Measurements from ENCODE around the gene MEGF6. TPM values are rescaled to one million over a fixed set of nuclear protein-coding genes. Genes with fewer than 3 reads are reported as not detected.

MEGF6 gene
- total RNA-seq, 4 donors from 2014 or later = 10.0 to 24.7 (median 17.1) TPM

DNA sequence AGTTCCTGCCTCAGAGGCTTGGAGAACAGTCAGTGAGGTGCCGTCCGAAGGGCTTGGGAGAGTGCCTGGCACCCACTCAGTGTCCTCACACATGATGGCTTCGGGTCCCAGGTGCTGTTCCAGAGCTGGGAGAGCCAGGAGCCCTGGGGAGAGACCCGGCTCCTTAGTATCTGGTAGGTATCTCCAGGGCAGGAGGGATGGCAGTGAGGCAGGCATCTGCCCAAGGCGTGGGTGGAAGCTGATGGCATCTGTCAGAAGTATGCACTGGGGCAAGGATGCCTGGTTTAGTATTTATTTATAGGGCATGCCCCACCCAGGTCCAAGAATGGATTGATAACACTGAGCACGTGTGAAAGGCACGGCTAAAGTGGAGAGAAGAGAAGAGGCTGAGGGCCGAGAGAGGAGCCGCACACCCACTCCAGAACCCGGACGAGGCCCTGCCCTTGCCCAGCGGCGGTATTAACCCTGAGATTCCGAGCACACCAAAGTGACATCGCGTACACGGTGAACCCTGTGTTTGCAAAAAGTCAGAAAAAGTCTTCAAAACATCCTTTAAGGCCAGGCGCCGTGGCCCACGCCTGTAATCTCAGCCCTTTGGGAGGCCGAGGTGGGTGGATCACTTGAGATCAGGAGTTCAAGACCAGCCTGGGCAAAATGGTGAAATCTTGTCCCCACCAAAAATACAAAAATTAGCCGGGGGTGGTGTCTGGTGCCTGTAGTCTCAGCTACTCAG, 43.4 kb upstream of the MEGF6 start:
- TF ChIP-seq, protein P1, sequence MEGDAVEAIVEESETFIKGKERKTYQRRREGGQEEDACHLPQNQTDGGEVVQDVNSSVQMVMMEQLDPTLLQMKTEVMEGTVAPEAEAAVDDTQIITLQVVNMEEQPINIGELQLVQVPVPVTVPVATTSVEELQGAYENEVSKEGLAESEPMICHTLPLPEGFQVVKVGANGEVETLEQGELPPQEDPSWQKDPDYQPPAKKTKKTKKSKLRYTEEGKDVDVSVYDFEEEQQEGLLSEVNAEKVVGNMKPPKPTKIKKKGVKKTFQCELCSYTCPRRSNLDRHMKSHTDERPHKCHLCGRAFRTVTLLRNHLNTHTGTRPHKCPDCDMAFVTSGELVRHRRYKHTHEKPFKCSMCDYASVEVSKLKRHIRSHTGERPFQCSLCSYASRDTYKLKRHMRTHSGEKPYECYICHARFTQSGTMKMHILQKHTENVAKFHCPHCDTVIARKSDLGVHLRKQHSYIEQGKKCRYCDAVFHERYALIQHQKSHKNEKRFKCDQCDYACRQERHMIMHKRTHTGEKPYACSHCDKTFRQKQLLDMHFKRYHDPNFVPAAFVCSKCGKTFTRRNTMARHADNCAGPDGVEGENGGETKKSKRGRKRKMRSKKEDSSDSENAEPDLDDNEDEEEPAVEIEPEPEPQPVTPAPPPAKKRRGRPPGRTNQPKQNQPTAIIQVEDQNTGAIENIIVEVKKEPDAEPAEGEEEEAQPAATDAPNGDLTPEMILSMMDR (IDR thresholded peaks at IDR 0.05; ENCODE audit: low read depth) = no peak

DNA sequence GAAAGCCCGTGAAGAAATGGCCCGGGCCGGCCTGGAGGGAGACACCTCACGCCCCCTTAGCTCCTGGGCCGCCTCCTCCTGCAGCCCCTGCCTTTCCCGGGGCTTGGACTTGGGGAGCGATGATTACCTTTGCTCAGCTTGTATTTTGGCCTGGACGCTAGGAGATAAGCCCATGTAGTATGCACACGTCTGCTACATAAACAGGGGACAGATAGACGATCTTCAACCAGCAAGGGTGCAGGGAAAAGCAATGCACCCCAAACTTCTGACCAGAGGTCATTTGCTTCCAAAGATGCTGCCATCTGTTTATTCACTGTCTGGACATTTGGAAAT, 41.9 kb upstream of the MEGF6 start:
- TF ChIP-seq, protein P1 (IDR thresholded peaks at IDR 0.05; ENCODE audit: low read depth) = no peak

DNA sequence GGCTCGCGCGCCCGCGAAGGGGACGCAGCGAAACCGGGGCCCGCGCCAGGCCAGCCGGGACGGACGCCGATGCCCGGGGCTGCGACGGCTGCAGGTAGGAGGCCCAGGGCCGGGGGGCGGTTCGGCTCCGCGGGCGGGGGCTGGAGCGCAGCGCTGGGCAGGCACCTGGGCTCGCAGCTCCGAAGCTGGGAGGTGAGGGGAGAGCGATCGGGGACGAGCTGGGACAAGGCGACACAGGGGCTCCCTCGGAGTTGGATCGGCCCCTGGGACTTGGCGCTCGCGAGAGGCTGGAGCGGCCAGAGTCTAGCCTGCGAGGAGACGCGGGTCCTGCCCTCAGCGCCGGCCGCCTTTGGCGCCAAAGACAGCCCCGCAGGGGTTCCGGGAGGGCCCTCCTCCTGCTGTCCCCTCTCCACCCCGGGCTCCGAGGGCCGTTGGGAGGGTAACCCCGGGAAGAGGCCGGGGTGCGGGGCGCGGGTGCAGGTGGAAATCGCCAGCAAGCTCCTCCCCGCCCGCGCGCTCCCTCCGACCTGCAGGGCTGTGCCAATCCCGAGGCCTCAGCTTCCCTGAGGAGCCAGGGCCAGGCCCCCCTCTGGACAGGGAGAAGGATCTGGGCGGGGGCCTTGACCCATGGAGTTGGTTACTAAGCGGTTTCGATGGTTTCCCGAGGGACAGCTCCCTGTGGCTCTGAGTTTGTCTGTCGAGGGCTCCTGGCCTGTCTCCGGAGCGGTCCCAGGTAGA, 41.4 kb upstream of the MEGF6 start:
- TF ChIP-seq, protein P1 (IDR thresholded peaks at IDR 0.05; ENCODE audit: low read depth) = no peak

DNA sequence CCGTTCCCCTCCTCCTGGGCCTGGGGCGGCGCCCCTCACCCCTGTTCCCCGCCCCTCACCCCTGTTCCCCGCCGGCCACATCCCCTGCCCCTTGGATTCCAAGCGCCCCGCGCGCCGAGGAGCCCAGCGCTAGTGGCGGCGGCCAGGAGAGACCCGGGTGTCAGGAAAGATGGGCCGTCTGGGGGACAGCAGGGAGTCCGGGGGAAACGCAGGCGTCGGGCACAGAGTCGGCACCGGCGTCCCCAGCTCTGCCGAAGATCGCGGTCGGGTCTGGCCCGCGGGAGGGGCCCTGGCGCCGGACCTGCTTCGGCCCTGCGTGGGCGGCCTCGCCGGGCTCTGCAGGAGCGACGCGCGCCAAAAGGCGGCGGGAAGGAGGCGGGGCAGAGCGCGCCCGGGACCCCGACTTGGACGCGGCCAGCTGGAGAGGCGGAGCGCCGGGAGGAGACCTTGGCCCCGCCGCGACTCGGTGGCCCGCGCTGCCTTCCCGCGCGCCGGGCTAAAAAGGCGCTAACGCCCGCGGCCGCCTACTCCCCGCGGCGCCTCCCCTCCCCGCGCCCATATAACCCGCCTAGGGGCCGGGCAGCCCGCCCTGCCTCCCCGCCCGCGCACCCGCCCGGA, 40.7 kb upstream of the MEGF6 start, which contains the start of gene TP73:
Gene TP73 (plus strand): TSS at position 587 of the 618 bp plus-strand sequence. CDS start 29,850 bp downstream, outside the sequence.
- TF ChIP-seq, protein P1 (IDR thresholded peaks at IDR 0.05; ENCODE audit: low read depth) = no peak

GRCh38 chr1:3651026-3651929, 40.0 kb upstream of the MEGF6 start:
- TF ChIP-seq, protein P1 (IDR thresholded peaks at IDR 0.05; ENCODE audit: low read depth) = no peak

DNA sequence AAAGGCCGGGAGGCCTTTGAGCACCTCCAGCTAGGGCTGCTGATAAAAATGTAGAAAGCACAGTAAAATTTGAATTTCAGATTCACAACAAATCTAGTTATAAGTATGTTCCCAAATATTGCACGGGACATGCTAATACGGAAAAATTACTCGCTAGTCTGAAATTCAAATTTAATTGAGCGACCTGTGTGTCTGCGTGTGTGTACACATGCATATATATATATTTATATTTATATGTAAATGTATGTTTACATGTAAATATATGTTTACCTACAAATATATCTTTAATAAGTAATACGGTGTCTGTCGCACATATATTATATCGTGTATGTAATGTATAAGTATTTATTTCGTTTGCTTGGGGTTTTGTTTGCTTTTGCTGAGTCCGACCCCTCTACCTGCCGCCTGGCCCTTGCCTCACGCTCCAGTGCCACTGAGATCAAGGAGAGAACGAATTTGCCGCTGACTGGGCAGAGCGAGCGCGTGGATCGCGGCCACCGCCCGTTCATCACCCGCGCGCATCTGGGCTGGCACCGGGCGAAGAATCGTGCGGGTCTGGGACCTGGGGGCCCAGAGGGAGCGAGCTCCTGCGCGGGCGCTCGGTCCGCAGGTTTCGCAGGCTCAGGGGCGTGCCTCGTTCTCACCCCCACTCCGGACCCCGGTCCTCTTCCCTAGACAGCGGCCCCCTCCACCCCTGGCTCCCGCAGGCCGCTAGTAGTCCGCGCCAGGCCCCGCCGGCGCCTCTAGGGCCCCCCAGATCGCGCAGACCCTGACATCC, 39.1 kb upstream of the MEGF6 start:
- TF ChIP-seq, protein P1 (IDR thresholded peaks at IDR 0.05; ENCODE audit: low read depth) = no peak

Data from subcutaneous adipose tissue (tissue), 4 donors.